ENCODE measurements around the gene GP1BA. TPM values are rescaled to one million over a fixed set of nuclear protein-coding genes. Genes with fewer than 3 reads are reported as not detected.
"Not testable (repeated sequence)": the region's sequence is repeated elsewhere in the genome, so short reads cannot be mapped to it uniquely, and the experiment has no call there.

GP1BA gene
- total RNA-seq, 1 donor from 2014 or later = not detected

GRCh38 chr17:4900231-4901107, 31.6 kb upstream of the GP1BA start:
- intact Hi-C loops (cut with micrococcal nuclease) = loop anchor here (1.0 kb wide), 1 partner anchor 9 kb away; no protein-coding TSS in a partner anchor

GRCh38 chr17:4901108-4901647, 30.9 kb upstream of the GP1BA start:
- intact Hi-C loops (cut with micrococcal nuclease) = loop anchor here (1.0 kb wide), 1 partner anchor 8 kb away; no protein-coding TSS in a partner anchor

- intact Hi-C loops (cut with micrococcal nuclease) = loop anchor here (1.0 to 2.0 kb wide), 2 partner anchors 8 to 209 kb away; partner anchors contain the start of gene ZNF232
Observed at GRCh38 chr17:4901648-4902344, 30.3 kb upstream of the GP1BA start.

GRCh38 chr17:4902540-4902939, 29.5 kb upstream of the GP1BA start:
- intact Hi-C loops (cut with micrococcal nuclease) = loop anchor here (2.0 kb wide), 1 partner anchor 208 kb away; the partner anchor contains the start of gene ZNF232

- intact Hi-C loops (cut with micrococcal nuclease) = loop anchor here (1.0 to 2.0 kb wide), 4 partner anchors 107 to 337 kb away; partner anchors contain the start of genes ARRB2, PSMB6 and ZNF232
Observed at GRCh38 chr17:4903051-4903818, 28.8 kb upstream of the GP1BA start, which contains the start of gene CHRNE. CHRNE (minus strand) TSS chr17:4903098; CDS start chr17:4903063, 35 bp downstream.

GRCh38 chr17:4906642-4907041, 25.4 kb upstream of the GP1BA start:
- intact Hi-C loops (cut with micrococcal nuclease) = not testable (repeated sequence)

GRCh38 chr17:4908301-4908700, 23.8 kb upstream of the GP1BA start:
- intact Hi-C loops (cut with micrococcal nuclease) = loop anchor here (2.0 kb wide), 2 partner anchors 36 to 78 kb away; partner anchors contain the start of gene CAMTA2

- intact Hi-C loops (cut with micrococcal nuclease) = loop anchor here (1.0 to 2.0 kb wide), 6 partner anchors 8 to 153 kb away; partner anchors contain the start of genes CAMTA2 and SPAG7
Observed at GRCh38 chr17:4908711-4909496, 23.2 kb upstream of the GP1BA start.

GRCh38 chr17:4913994-4914393, 18.1 kb upstream of the GP1BA start:
- intact Hi-C loops (cut with micrococcal nuclease) = no loop called here

- intact Hi-C loops (cut with micrococcal nuclease) = not testable (repeated sequence)
Observed at GRCh38 chr17:4914551-4914950, 17.5 kb upstream of the GP1BA start.

GRCh38 chr17:4919511-4920047, 12.5 kb upstream of the GP1BA start:
- intact Hi-C loops (cut with micrococcal nuclease) = no loop called here

GRCh38 chr17:4920351-4921048, 11.6 kb upstream of the GP1BA start:
- intact Hi-C loops (cut with micrococcal nuclease) = no loop called here

- intact Hi-C loops (cut with micrococcal nuclease) = no loop called here
Observed at GRCh38 chr17:4921320-4921719, 10.8 kb upstream of the GP1BA start.

GRCh38 chr17:4926577-4927335, 5.3 kb upstream of the GP1BA start:
- intact Hi-C loops (cut with micrococcal nuclease) = not testable (repeated sequence)

- intact Hi-C loops (cut with micrococcal nuclease) = no loop called here
Observed at GRCh38 chr17:4928881-4929280, 3.2 kb upstream of the GP1BA start.

GRCh38 chr17:4932756-4933155, 679 bp downstream of the GP1BA start:
- intact Hi-C loops (cut with micrococcal nuclease) = no loop called here

- intact Hi-C loops (cut with micrococcal nuclease) = no loop called here
Observed at GRCh38 chr17:4933646-4934045, 1.6 kb downstream of the GP1BA start.
